Measurements from ENCODE around the gene ZNF506. TPM values are rescaled to one million over a fixed set of nuclear protein-coding genes. Genes with fewer than 3 reads are reported as not detected.

ZNF506 gene
- total RNA-seq, 1 donor from 2014 or later, result 22.4 TPM

DNA sequence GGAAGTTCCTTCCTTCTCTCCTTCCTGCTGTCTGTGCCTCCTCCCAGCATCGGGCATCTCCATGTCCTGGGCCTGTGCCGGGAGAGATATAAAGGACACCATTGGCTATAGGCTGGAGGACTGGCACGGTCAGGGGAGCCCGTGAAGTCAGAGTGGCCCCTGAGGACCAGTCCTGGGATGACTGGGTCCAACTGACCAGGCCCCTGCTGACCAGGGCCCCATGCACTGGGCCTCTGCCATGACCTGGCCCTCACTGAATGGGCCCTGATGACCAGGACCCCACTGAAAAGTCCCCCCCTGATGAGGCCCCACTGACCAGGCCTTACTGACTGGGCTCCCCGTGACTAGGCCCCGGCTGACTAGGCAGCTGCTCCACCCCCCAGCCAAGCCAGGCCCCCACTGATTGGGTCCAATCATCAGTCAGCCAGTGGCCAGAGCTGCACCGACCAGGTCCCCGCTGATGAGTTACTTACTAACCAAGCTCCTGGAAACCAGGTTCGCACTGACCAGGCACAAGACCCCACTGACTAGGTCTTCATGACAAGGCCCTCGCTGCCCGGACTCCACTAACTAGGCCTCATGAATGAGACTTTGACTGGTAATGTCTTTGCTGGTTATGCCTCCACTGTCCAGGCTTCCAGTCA is 68.7 kb downstream of the ZNF506 start:
- Histone ChIP-seq H3K9me3 (no peaks in the 10 kb centered on the region), H3K4me1 (no peaks in the 10 kb centered on the region), H3K36me3 (no peaks in the 10 kb centered on the region), H3K27ac (no peak overlapping the region), H3K4me3 (no peak overlapping the region), H3K27me3 (no peaks in the 10 kb centered on the region)
- intact Hi-C loops (cut with DNase I), result no loop called here
- no peak for TF ChIP-seq CTCF (IDR thresholded peaks at IDR 0.05)
- DNase-seq (ENCODE audit: low spot score in 2 of 2), result peak in 1 of 2 donors; percentile 47

- DNase-seq (ENCODE audit: low spot score in 2 of 2), result peak in 1 of 2 donors; percentile 45
- Histone ChIP-seq H3K27me3 (no peaks in the 10 kb centered on the region), H3K4me1 (no peaks in the 10 kb centered on the region), H3K4me3 (no peak overlapping the region), H3K27ac (no peak overlapping the region), H3K36me3 (no peaks in the 10 kb centered on the region), H3K9me3 (no peaks in the 10 kb centered on the region)
- intact Hi-C loops (cut with DNase I), result no loop called here
- TF ChIP-seq CTCF (IDR thresholded peaks at IDR 0.05), result no peak
Measured at GRCh38 chr19:19751846-19752245, 69.7 kb downstream of the ZNF506 start.

DNA sequence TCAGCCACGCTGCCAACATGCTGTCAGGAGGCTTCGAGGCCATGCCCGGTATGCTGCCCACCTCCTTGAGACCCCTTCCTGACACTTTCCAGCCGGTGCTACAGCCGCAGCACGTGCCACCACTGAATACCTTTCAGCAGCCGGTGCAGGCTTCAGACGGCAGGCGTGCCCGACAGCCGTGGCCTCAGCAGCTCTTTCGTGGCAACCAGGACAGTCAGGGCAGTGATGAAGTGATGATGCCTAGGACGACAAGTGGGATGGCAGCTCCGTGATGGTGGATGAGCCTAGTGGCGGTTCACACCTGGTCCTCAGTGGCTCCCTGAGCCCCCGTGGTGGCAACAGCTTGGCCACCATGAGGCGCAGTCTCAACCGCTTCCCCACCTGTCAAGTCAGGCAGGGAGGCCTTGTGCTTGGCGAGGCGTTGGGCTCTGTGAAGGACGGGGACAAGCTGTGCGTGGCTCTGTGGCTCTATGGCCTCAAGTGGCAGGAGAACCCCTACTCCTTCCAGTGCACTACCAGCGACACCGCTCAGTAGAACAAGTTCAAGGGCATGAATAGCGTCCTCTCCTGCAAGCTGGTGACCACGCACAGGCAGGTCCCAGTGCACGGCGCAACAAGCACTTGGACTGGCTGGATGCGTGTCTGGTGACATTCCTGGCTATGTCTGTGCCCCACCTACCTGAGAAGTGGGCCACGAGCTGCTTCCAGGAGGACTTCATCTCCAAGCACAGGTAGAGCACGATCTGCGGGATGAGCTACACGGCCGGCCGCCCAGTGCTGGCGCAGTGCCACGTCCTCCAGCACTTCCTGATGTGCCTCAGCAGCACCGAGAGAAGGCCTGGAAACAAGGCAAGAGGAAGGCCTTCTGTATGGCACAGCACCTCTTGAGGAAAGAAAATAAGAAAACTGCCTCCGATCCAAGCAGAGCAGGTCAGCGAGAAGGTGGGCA is 70.4 kb downstream of the ZNF506 start:
- no peaks in the 10 kb centered on the region for H3K27me3 ChIP-seq
- no peak for TF ChIP-seq CTCF (IDR thresholded peaks at IDR 0.05)
- no peaks in the 10 kb centered on the region for H3K36me3 ChIP-seq
- H3K27ac ChIP-seq, result no peak overlapping the region
- intact Hi-C loops (cut with DNase I), result no loop called here
- H3K4me1 ChIP-seq, result no peaks in the 10 kb centered on the region
- H3K9me3 ChIP-seq, result no peaks in the 10 kb centered on the region
- H3K4me3 ChIP-seq, result no peak overlapping the region
- DNase-seq (ENCODE audit: low spot score in 2 of 2), result peak in 1 of 2 donors; percentile 40

GRCh38 chr19:19749908-19750841 is 71.4 kb downstream of the ZNF506 start:
- Histone ChIP-seq H3K27ac (no peak overlapping the region), H3K4me1 (no peaks in the 10 kb centered on the region), H3K4me3 (no peak overlapping the region), H3K36me3 (no peaks in the 10 kb centered on the region), H3K27me3 (no peaks in the 10 kb centered on the region), H3K9me3 (no peaks in the 10 kb centered on the region)
- peak in 1 of 2 donors; percentile 53 for DNase-seq (ENCODE audit: low spot score in 2 of 2)
- intact Hi-C loops (cut with DNase I), result no loop called here
- no peak for TF ChIP-seq CTCF (IDR thresholded peaks at IDR 0.05)

GRCh38 chr19:19749117-19749907 is 72.2 kb downstream of the ZNF506 start:
- Histone ChIP-seq H3K4me1 (no peaks in the 10 kb centered on the region), H3K4me3 (no peak overlapping the region), H3K36me3 (no peaks in the 10 kb centered on the region), H3K9me3 (no peaks in the 10 kb centered on the region), H3K27ac (no peak overlapping the region), H3K27me3 (no peaks in the 10 kb centered on the region)
- DNase-seq (ENCODE audit: low spot score in 2 of 2), result peak in 1 of 2 donors; percentile 53
- TF ChIP-seq CTCF (IDR thresholded peaks at IDR 0.05), result no peak
- intact Hi-C loops (cut with DNase I), result no loop called here

Data from ascending aorta (tissue), 2 donors.